Activated CD4-positive, alpha-beta memory T cell treated with anti-CD3 and anti-CD28 coated beads for 36 hours (primary cell): ENCODE measurements around the gene SLC6A13. TPM values are rescaled to one million over a fixed set of nuclear protein-coding genes. Genes with fewer than 3 reads are reported as not detected.

ENCODE experiments used
- CTCF ChIA-PET: fragments of 350-600 bp; sonication (Branson Sonifier 250); formaldehyde crosslinking; loops from one replicate; lab custom pipeline; 2021; ENCODE audit warnings: antibody characterized with exemption, inconsistent platforms; lab: Charles Lee
- POLR2A ChIA-PET: fragments of 350-600 bp; sonication (Branson Sonifier 250); formaldehyde crosslinking; loops from one replicate; lab custom pipeline; 2021; ENCODE audit warnings: antibody characterized with exemption; lab: Charles Lee
- DNase-seq: peaks from one replicate; pipeline ENCODE4 v3.0.0-alpha.2; 2020
- H3K27ac Mint-ChIP-seq: one replicate; pipeline ENCODE4 v1.8.0; 2021; ENCODE audit warnings: mixed read lengths
- H3K27me3 Mint-ChIP-seq: one replicate; pipeline ENCODE4 v1.8.0; 2021; ENCODE audit warnings: mixed read lengths
- H3K36me3 Mint-ChIP-seq: one replicate; pipeline ENCODE4 v1.8.0; 2021; ENCODE audit warnings: mixed read lengths
- H3K4me1 Mint-ChIP-seq: one replicate; pipeline ENCODE4 v1.8.0; 2021; ENCODE audit warnings: low read depth, mixed read lengths
- H3K4me3 Mint-ChIP-seq: one replicate; pipeline ENCODE4 v1.8.0; 2021; ENCODE audit warnings: mild to moderate bottlenecking, mixed read lengths
- H3K9me3 Mint-ChIP-seq: one replicate; pipeline ENCODE4 v1.8.0; 2021; ENCODE audit warnings: mixed read lengths
- intact Hi-C: fragments of 100-400 bp; cut with micrococcal nuclease; formaldehyde crosslinking; loops from one replicate; pipeline ENCODE4 v1.15.1; 2023
- total RNA-seq, 2 experiments: library from RNA; stranded (reverse); gene quantifications; one replicate each; pipeline ENCODE4 v1.2.3, GENCODE V29; 2021

The SLC6A13 gene
- total RNA-seq, 2 experiments from 2014 or later = 0.39 TPM; not detected in 1

DNA sequence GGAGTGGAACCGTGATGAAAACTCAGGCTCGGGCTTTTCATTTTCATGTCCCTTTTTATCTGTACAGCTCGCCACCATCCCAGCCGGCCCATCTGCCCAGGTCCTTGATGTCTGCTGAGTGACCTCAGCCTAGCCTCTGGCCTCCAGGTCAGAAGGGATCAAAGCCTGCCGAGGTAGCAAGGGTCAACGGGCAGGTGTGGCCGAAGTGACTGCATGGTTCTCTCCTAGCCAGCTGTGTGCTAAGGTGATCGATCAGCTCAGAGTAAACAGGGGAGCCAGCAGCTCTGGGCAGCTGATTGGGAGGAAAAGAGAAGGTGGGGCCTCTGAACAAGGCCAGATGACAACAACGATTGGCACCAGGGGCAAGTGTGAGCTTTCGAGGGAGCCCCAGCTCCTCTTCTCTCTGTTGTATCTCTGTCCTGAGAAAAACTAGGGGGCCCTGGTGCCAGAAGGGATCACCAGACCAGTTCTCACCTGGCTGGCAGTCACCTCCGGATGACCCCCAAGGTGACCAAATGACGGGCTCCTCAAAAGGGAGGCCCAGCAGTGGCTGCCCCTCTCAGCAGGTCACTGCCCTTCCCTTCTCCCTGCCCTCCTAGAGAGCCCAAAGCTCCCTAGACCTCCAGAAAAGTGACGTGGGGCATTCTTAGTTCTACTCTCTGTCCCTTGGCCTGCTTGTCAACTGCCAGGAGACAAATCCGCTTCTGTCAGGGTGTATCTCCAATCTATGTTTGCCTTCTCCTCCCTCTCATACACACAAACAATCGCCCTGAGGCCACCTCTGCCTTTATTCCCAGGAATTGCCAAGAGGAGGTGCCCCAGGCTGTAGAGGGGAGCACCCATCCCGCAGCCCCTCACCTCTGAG is 52.1 kb downstream of the SLC6A13 start:
- Mint-ChIP-seq H3K4me1 (peaks cover 2% of the 10 kb centered on the region), H3K4me3 (no peak overlapping the region), H3K27me3 (peaks cover 55% of the 10 kb centered on the region), H3K27ac (no peak overlapping the region), H3K36me3 (no peaks in the 10 kb centered on the region), H3K9me3 (no peaks in the 10 kb centered on the region)
- ChIA-PET CTCF (interaction anchor here (1.6 kb wide), 1 partner anchor 9 kb away, joined by 6 read pairs; no protein-coding TSS in a partner anchor), POLR2A (no interaction called here)
- no peak for DNase-seq
- intact Hi-C loops = no loop called here

GRCh38 chr12:209851-210250 is 52.8 kb downstream of the SLC6A13 start:
- Mint-ChIP-seq H3K9me3 (no peaks in the 10 kb centered on the region), H3K4me3 (no peak overlapping the region), H3K36me3 (no peaks in the 10 kb centered on the region), H3K27me3 (peaks cover 60% of the 10 kb centered on the region), H3K4me1 (peaks cover 2% of the 10 kb centered on the region), H3K27ac (no peak overlapping the region)
- CTCF ChIA-PET = no interaction called here
- no peak for DNase-seq
- intact Hi-C loops = no loop called here
- POLR2A ChIA-PET = no interaction called here

- peaks cover 2% of the 10 kb centered on the region for H3K4me1 Mint-ChIP-seq
- no peaks in the 10 kb centered on the region for H3K9me3 Mint-ChIP-seq
- ChIA-PET CTCF (no interaction called here), POLR2A (no interaction called here)
- no peaks in the 10 kb centered on the region for H3K36me3 Mint-ChIP-seq
- H3K4me3 Mint-ChIP-seq = no peak overlapping the region
- intact Hi-C loops = no loop called here
- peaks cover 61% of the 10 kb centered on the region for H3K27me3 Mint-ChIP-seq
- DNase-seq = no peak
- no peak overlapping the region for H3K27ac Mint-ChIP-seq
These were observed 53.4 kb downstream of the SLC6A13 start for GRCh38 chr12:209246-209645.

- intact Hi-C loops = no loop called here
- H3K27ac Mint-ChIP-seq = no peak overlapping the region
- CTCF ChIA-PET = no interaction called here
These were observed 53.8 kb downstream of the SLC6A13 start for GRCh38 chr12:208813-209212.

DNA sequence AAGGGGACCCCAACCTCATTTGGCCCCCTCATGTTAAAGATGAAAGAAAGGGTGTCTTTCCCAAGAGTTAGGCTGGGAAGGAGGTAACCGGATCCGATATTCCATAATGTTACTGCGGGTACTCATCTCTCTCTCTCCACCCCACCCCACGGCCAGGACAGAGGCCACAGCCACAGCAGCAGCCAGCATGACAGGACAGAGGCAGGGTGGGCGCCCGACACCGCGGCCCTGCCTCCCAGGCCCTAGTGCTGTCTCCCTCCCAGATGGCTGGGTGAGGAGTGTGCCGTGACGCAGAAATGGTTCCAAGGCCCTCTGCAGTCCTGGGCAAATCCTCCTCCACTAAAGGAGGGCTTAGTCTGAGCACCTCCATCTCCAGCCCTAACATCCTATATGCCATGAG is 54.8 kb downstream of the SLC6A13 start:
- CTCF ChIA-PET = no interaction called here
- POLR2A ChIA-PET = no interaction called here

More at GRCh38 chr12:208813-209212, 53.8 kb downstream of the SLC6A13 start:
- H3K36me3 Mint-ChIP-seq = no peaks in the 10 kb centered on the region
- H3K4me3 Mint-ChIP-seq = no peak overlapping the region
- peaks cover 63% of the 10 kb centered on the region for H3K27me3 Mint-ChIP-seq
- POLR2A ChIA-PET = no interaction called here
- DNase-seq = no peak
- H3K9me3 Mint-ChIP-seq = no peaks in the 10 kb centered on the region
- H3K4me1 Mint-ChIP-seq = peaks cover 2% of the 10 kb centered on the region

DNA sequence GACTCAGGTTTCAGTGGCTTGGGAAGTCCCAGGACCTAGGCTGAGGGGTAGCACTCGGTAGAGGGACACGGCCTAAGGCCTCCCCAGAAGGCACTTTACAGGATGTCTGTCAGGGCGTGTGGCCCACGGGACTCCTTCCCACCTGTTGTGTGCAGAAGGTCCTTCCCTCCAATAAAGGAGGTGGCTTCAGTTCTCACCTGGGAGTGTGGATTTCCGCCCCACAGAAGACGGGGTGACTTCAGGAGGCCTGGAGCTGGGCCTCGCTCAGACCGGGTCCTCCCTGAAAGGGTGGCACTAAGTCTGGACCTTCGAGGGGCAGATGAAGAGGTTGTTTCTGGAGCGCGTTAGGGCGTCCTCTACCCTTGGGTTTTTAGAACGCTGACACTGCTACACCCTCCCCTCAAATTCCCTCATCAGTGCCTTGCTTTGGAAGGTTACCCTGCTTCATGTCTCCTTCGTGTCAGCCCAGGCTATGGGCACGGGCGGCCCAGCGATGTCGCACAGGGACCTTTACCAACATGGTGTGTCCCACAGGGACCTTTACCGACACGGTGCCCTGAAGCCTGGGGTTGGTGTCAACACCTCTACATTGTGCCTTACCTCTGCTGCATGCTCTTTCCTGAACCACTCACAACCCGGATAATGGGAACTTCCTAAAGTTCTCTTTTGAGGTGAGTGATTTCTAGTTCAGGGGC is 55.7 kb downstream of the SLC6A13 start:
- POLR2A ChIA-PET = no interaction called here
- DNase-seq = no peak
- CTCF ChIA-PET = no interaction called here
- H3K4me3 Mint-ChIP-seq = no peak overlapping the region
- no peaks in the 10 kb centered on the region for H3K9me3 Mint-ChIP-seq
- intact Hi-C loops = no loop called here
- peaks cover 2% of the 10 kb centered on the region for H3K4me1 Mint-ChIP-seq
- H3K27me3 Mint-ChIP-seq = peaks cover 54% of the 10 kb centered on the region
- no peak overlapping the region for H3K27ac Mint-ChIP-seq
- no peaks in the 10 kb centered on the region for H3K36me3 Mint-ChIP-seq

More for the DNA sequence above, 54.8 kb downstream of the SLC6A13 start:
- Mint-ChIP-seq H3K36me3 (no peaks in the 10 kb centered on the region), H3K9me3 (no peaks in the 10 kb centered on the region), H3K4me1 (peaks cover 2% of the 10 kb centered on the region), H3K27me3 (peaks cover 53% of the 10 kb centered on the region), H3K4me3 (no peak overlapping the region), H3K27ac (no peak overlapping the region)
- no peak for DNase-seq
- intact Hi-C loops = no loop called here

DNA sequence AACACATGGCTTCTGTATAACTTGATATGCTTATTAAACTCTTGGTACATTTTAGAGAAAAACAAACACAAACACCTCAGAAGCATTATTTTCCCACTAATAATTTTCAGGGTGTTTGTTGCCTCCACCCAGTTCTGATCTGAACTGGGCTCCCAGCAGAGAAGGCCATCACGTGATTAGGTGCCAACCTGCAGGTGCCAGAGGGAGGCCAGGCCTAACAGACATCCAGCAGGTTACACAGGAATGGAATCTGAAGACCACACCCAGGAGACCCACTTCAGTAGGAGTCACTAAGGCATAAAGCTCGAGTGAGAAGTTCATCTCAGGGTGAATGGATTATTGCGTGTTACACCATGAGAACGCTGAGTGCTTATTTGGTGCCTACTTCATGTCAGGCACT is 57.6 kb downstream of the SLC6A13 start:
- peaks cover 2% of the 10 kb centered on the region for H3K4me1 Mint-ChIP-seq
- DNase-seq = no peak
- no peak overlapping the region for H3K4me3 Mint-ChIP-seq
- POLR2A ChIA-PET = no interaction called here
- intact Hi-C loops = no loop called here
- no peaks in the 10 kb centered on the region for H3K36me3 Mint-ChIP-seq
- peaks cover 52% of the 10 kb centered on the region for H3K27me3 Mint-ChIP-seq
- CTCF ChIA-PET = no interaction called here
- H3K27ac Mint-ChIP-seq = no peak overlapping the region
- H3K9me3 Mint-ChIP-seq = no peaks in the 10 kb centered on the region

DNA sequence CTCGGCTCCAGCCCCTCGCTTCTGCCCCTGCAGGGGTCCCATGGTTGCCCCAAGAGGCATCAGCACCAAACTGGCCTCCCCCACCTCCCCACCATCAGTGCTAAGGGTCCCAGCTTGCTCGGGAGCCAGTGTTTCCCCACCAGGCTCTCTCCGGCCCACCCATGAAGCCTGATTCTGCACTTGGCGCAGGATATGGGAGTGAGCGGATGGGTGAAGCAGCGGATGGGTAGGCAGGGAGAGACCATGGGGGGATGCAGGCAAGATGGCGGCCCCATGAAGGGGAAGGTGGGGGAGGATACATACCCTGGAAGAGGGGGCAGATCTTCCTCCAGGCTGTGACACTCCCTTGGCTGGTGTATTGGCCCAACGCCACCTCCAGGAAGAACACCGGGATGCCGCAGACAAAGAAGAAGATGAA is 58.4 kb downstream of the SLC6A13 start:
- DNase-seq = no peak
- Mint-ChIP-seq H3K27me3 (peaks cover 49% of the 10 kb centered on the region), H3K9me3 (no peaks in the 10 kb centered on the region), H3K36me3 (no peaks in the 10 kb centered on the region), H3K4me3 (no peak overlapping the region), H3K27ac (no peak overlapping the region), H3K4me1 (peaks cover 2% of the 10 kb centered on the region)
- ChIA-PET CTCF (no interaction called here), POLR2A (no interaction called here)
- intact Hi-C loops = no loop called here

DNA sequence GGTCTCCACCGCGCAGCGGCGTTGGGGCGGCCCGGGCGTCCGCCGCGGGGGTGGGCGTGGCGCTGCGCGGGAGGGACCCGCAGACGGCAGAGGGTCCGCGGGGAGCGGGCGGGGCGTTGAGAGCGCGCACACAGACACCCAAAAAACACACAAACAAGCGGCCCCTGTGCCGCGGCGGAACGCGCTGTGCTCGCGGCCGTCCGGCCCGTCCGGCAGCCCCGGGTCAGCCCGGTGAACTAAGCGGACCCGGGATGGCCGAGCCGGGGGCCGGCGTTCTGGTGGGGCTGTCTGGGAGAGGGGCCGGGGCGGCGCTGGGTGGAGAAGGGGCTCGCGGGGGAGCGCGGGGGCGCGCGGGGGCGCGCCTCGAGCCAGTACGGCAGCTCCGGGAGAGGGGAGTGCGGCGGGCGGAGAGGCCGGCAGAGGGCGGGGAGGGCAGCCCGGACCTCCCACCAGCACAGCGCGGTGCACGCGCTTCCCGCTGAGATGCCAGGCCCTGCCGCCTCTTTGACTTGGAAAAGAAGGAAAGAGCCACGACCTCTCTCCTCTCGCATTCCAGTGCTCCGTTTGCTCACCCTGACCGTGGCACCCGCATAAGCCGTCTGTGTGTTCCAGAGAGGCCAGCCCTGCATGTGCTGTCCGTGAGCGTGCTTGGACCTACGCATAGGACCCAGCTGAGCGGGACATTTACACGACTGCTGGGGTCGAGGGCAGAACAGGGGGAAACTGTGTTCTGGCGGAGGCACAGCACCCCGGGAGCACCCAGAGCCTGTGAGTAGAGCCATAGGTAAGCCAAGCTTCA is 59.0 kb downstream of the SLC6A13 start:
- peaks cover 2% of the 10 kb centered on the region for H3K4me1 Mint-ChIP-seq

GRCh38 chr12:203074-203461 is 59.6 kb downstream of the SLC6A13 start:
- ChIA-PET POLR2A (no interaction called here), CTCF (interaction anchor here (1.2 kb wide), 1 partner anchor 10 kb away, joined by 3 read pairs; no protein-coding TSS in a partner anchor)
- no peaks in the 10 kb centered on the region for H3K9me3 Mint-ChIP-seq
- H3K4me3 Mint-ChIP-seq = no peak overlapping the region
- no peaks in the 10 kb centered on the region for H3K36me3 Mint-ChIP-seq
- DNase-seq = no peak
- H3K27ac Mint-ChIP-seq = no peak overlapping the region
- H3K4me1 Mint-ChIP-seq = peaks cover 2% of the 10 kb centered on the region
- H3K27me3 Mint-ChIP-seq = peaks cover 45% of the 10 kb centered on the region
- intact Hi-C loops = no loop called here

More for the DNA sequence above, 59.0 kb downstream of the SLC6A13 start:
- no peak overlapping the region for H3K27ac Mint-ChIP-seq
- no peaks in the 10 kb centered on the region for H3K36me3 Mint-ChIP-seq
- CTCF ChIA-PET = interaction anchor here (1.2 kb wide), 1 partner anchor 9 kb away, joined by 3 read pairs; no protein-coding TSS in a partner anchor
- no peaks in the 10 kb centered on the region for H3K9me3 Mint-ChIP-seq
- peaks cover 45% of the 10 kb centered on the region for H3K27me3 Mint-ChIP-seq
- H3K4me3 Mint-ChIP-seq = no peak overlapping the region
- POLR2A ChIA-PET = no interaction called here
- intact Hi-C loops = no loop called here
- no peak for DNase-seq

- no peak overlapping the region for H3K4me3 Mint-ChIP-seq
- H3K27ac Mint-ChIP-seq = no peak overlapping the region
- intact Hi-C loops = no loop called here
- CTCF ChIA-PET = interaction anchor here (0.7 to 1.2 kb wide), 2 partner anchors 11 to 18 kb away, joined by 3 to 4 read pairs; no protein-coding TSS in a partner anchor
- H3K9me3 Mint-ChIP-seq = no peaks in the 10 kb centered on the region
- peaks cover 45% of the 10 kb centered on the region for H3K27me3 Mint-ChIP-seq
- POLR2A ChIA-PET = no interaction called here
- peaks cover 2% of the 10 kb centered on the region for H3K4me1 Mint-ChIP-seq
- no peaks in the 10 kb centered on the region for H3K36me3 Mint-ChIP-seq
- no peak for DNase-seq
These were observed 60.4 kb downstream of the SLC6A13 start for GRCh38 chr12:202081-202731.
